H1 (cell line): ENCODE results near the gene EPHA4. TPM values are rescaled to one million over a fixed set of nuclear protein-coding genes. Genes with fewer than 3 reads are reported as not detected.

Experiments used
- CTCF ChIA-PET: fragments of 300-600 bp; sonication (Branson Sonifier 250); formaldehyde crosslinking; loops from one replicate; lab custom pipeline; 2021; ENCODE audit not compliant: partially characterized antibody; lab: Charles Lee
- POLR2A ChIA-PET: fragments of 300-600 bp; sonication (Branson Sonifier 250); formaldehyde crosslinking; loops from one replicate; lab custom pipeline; 2021; ENCODE audit warnings: inconsistent platforms; ENCODE audit not compliant: partially characterized antibody; lab: Charles Lee
- DNase-seq, 2 experiments: peaks; one replicate each; pipeline versions ENCODE4 v3.0.0 to v3.0.0-alpha.2; 2010 to 2022; ENCODE audit warnings: low spot score in 2 of 2, low read depth in 1 of 2, mixed read lengths in 1 of 2
- FAIRE-seq: peaks from 2 replicates; lab custom pipeline; 2011; peaks lifted over from hg19 to GRCh38; lab: Jason Lieb, UNC
- H2AFZ ChIP-seq: 2 replicates; pipeline ENCODE4 v1.8.1; 2012; ENCODE audit warnings: low read length, inconsistent platforms
- H2AK5ac ChIP-seq: 2 replicates; pipeline ENCODE4 v1.6.1; 2013; ENCODE audit warnings: low read depth, low read length
- H2BK120ac ChIP-seq: replicated peaks from 2 replicates; pipeline ENCODE3; 2013; ENCODE audit warnings: low read depth, low read length, inconsistent platforms
- H2BK12ac ChIP-seq: 2 replicates; pipeline ENCODE4 v1.6.1; 2013; ENCODE audit warnings: low read depth, low read length
- H2BK15ac ChIP-seq: 2 replicates; pipeline ENCODE4 v1.6.1; 2013; ENCODE audit warnings: low read length
- H2BK20ac ChIP-seq: 2 replicates; pipeline ENCODE4 v1.6.1; 2013; ENCODE audit warnings: low read length
- H2BK5ac ChIP-seq: 2 replicates; pipeline ENCODE4 v1.6.1; 2013; ENCODE audit warnings: low read depth, low read length
- H3K14ac ChIP-seq: 2 replicates; pipeline ENCODE4 v1.6.1; 2013; ENCODE audit warnings: inconsistent platforms; ENCODE audit not compliant: insufficient read length
- H3K18ac ChIP-seq: 2 replicates; pipeline ENCODE4 v1.6.1; 2013; ENCODE audit warnings: low read length; ENCODE audit errors: extremely low read depth
- H3K23ac ChIP-seq: 2 replicates; pipeline ENCODE4 v1.6.1; 2013; ENCODE audit warnings: inconsistent platforms; ENCODE audit not compliant: insufficient read length
- H3K23me2 ChIP-seq: 2 replicates; pipeline ENCODE4 v1.6.1; 2013; ENCODE audit warnings: low read depth, low read length
- H3K27ac ChIP-seq: 2 replicates; pipeline ENCODE4 v1.6.1; 2011; ENCODE audit warnings: low read depth, low read length, inconsistent platforms
- H3K27me3 ChIP-seq, 4 experiments: replicated peaks in 1 of 4; 1 replicate in 1 of 4; 2 replicates in 3 of 4; pipeline versions ENCODE4 v1.6.1 to v1.8.1; 2011 to 2013; ENCODE audit warnings: low read length in 3 of 4, mild to moderate bottlenecking in 3 of 4, inconsistent platforms in 2 of 4, mixed read lengths in 2 of 4, moderate library complexity in 1 of 4; ENCODE audit not compliant: control insufficient read depth in 3 of 4, insufficient read depth in 3 of 4; ENCODE audit errors: extremely low read depth in 1 of 4
- H3K36me3 ChIP-seq, 4 experiments: 2 replicates each; pipeline versions ENCODE4 v1.6.1 to v1.8.1; 2011 to 2013; ENCODE audit warnings: mild to moderate bottlenecking in 4 of 4, low read length in 3 of 4, moderate library complexity in 2 of 4, control low read depth in 1 of 4, inconsistent platforms in 1 of 4; ENCODE audit not compliant: insufficient read depth in 4 of 4, control insufficient read depth in 2 of 4
- H3K4ac ChIP-seq: replicated peaks from 2 replicates; pipeline ENCODE3; 2013; ENCODE audit warnings: low read length, low read depth, mixed read lengths, inconsistent platforms; ENCODE audit not compliant: insufficient read length
- H3K4me1 ChIP-seq, 4 experiments: replicated peaks in 1 of 4; 1 replicate in 1 of 4; 2 replicates in 3 of 4; pipeline versions ENCODE4 v1.6.1 to v1.8.1; 2011 to 2013; ENCODE audit warnings: low read length in 3 of 4, inconsistent platforms in 2 of 4, mixed read lengths in 1 of 4; ENCODE audit not compliant: insufficient read depth in 4 of 4, control insufficient read depth in 3 of 4
- H3K4me2 ChIP-seq, 2 experiments: 2 replicates each; pipeline versions ENCODE4 v1.6.1 to v1.8.1; 2011 to 2013; ENCODE audit warnings: low read depth in 2 of 2, low read length in 2 of 2, control low read depth in 1 of 2, inconsistent platforms in 1 of 2, mild to moderate bottlenecking in 1 of 2; ENCODE audit not compliant: insufficient read depth in 1 of 2
- H3K4me3 ChIP-seq, 4 experiments: fragments of 200-600, 300-600 bp in 1 of 4; sonication (generic), shearing (Covaris generic), sonication (Bioruptor Twin) in 1 of 4; 2 replicates each; pipeline versions ENCODE4 v1.5.1 to v1.8.1; 2011 to 2016; ENCODE audit warnings: low read length in 4 of 4, low read depth in 3 of 4, control low read depth in 2 of 4, inconsistent platforms in 2 of 4, mild to moderate bottlenecking in 2 of 4, mixed read lengths in 1 of 4, moderate library complexity in 1 of 4; ENCODE audit not compliant: insufficient read depth in 2 of 4; ENCODE audit errors: extremely low read depth in 1 of 4
- H3K56ac ChIP-seq: replicated peaks from 2 replicates; pipeline ENCODE3; 2013; ENCODE audit warnings: low read depth, mild to moderate bottlenecking, mixed read lengths, low read length, inconsistent platforms; ENCODE audit not compliant: insufficient read length
- H3K79me1 ChIP-seq: 2 replicates; pipeline ENCODE4 v1.6.1; 2013; ENCODE audit warnings: low read depth, low read length, control low read depth
- H3K79me2 ChIP-seq, 2 experiments: 2 replicates each; pipeline versions ENCODE4 v1.6.1 to v1.8.1; 2012 to 2013; ENCODE audit warnings: low read length in 2 of 2, mild to moderate bottlenecking in 2 of 2, inconsistent platforms in 1 of 2; ENCODE audit not compliant: insufficient read depth in 2 of 2, control insufficient read depth in 1 of 2
- H3K9ac ChIP-seq, 4 experiments: replicated peaks in 1 of 4; 1 replicate in 1 of 4; 2 replicates in 3 of 4; pipeline versions ENCODE4 v1.6.1 to v1.8.1; 2011 to 2013; ENCODE audit warnings: low read depth in 3 of 4, low read length in 3 of 4, control low read depth in 2 of 4, mild to moderate bottlenecking in 2 of 4, moderate library complexity in 2 of 4, inconsistent platforms in 1 of 4; ENCODE audit errors: extremely low read depth in 1 of 4
- H3K9me3 ChIP-seq, 2 experiments: 2 replicates each; pipeline versions ENCODE4 v1.6.1 to v1.8.1; 2012 to 2013; ENCODE audit warnings: mild to moderate bottlenecking in 2 of 2, moderate library complexity in 2 of 2, control low read depth in 1 of 2, inconsistent platforms in 1 of 2, low read depth in 1 of 2, low read length in 1 of 2, mixed read lengths in 1 of 2; ENCODE audit not compliant: insufficient read depth in 2 of 2
- H4K20me1 ChIP-seq, 2 experiments: replicated peaks in 1 of 2; 2 replicates each; pipeline versions ENCODE3 to v1.8.1; 2011 to 2013; ENCODE audit warnings: inconsistent platforms in 2 of 2, low read length in 2 of 2, mild to moderate bottlenecking in 1 of 2; ENCODE audit not compliant: insufficient read depth in 2 of 2, control insufficient read depth in 1 of 2
- H4K5ac ChIP-seq: 2 replicates; pipeline ENCODE4 v1.6.1; 2013; ENCODE audit warnings: low read length, low read depth, mixed read lengths, inconsistent platforms; ENCODE audit not compliant: insufficient read length
- H4K8ac ChIP-seq: 2 replicates; pipeline ENCODE4 v1.8.0; 2013; ENCODE audit warnings: mild to moderate bottlenecking, moderate library complexity, low read length, inconsistent platforms; ENCODE audit not compliant: insufficient read depth; ENCODE audit errors: extremely low read depth
- H4K91ac ChIP-seq: replicated peaks from 2 replicates; pipeline ENCODE3; 2013; ENCODE audit warnings: low read length, mixed read lengths, inconsistent platforms; ENCODE audit not compliant: insufficient read length
- ASH2L ChIP-seq: fragments of 200-600, 300-600 bp; sonication (generic); IDR thresholded peaks from one replicate; pipeline ENCODE4 v1.7.1; 2017; ENCODE audit warnings: low read length
- CHD1 ChIP-seq: IDR thresholded peaks from 2 replicates; pipeline ENCODE4 v1.6.1; 2012; ENCODE audit warnings: low read depth, low read length, improper control_type of control experiment
- CTBP2 ChIP-seq: IDR thresholded peaks from 2 replicates; pipeline ENCODE4 v1.7.0; 2011; ENCODE audit warnings: borderline replicate concordance, mild to moderate bottlenecking, moderate library complexity, mixed read lengths, low read length; ENCODE audit not compliant: insufficient read depth, insufficient read length
- EZH2 ChIP-seq: fragments of 200-600 bp; sonication (generic); IDR thresholded peaks from 2 replicates; pipeline ENCODE4 v1.7.1; 2012; ENCODE audit warnings: low read depth, mild to moderate bottlenecking, moderate library complexity, low read length, inconsistent platforms; ENCODE audit not compliant: severe bottlenecking
- PHF8 ChIP-seq: fragments of 200-600 bp; sonication (generic); conservative IDR thresholded peaks from 2 replicates; pipeline ENCODE4 v1.7.1; 2012; ENCODE audit warnings: low read depth, mild to moderate bottlenecking, inconsistent platforms, low read length, moderate library complexity
- POLR2AphosphoS5 ChIP-seq: IDR thresholded peaks from 2 replicates; pipeline ENCODE4 v1.6.1; 2011; ENCODE audit warnings: low read depth, low read length
- SIRT6 ChIP-seq: IDR thresholded peaks from one replicate; pipeline ENCODE4 v1.7.1; 2012; ENCODE audit warnings: low read length, inconsistent platforms
- TAF1 ChIP-seq: IDR thresholded peaks from 2 replicates; pipeline ENCODE4 v1.6.1; 2011; ENCODE audit warnings: mild to moderate bottlenecking, low read depth, low read length
- WGBS, 2 experiments: shearing (Covaris generic) in 1 of 2; methylation state at CpG; one replicate each; pipeline versions ENCODE4 v1.1.6 to v1.1.7; 2013 to 2015; ENCODE audit warnings: low lambda C conversion rate in 2 of 2, mixed read lengths in 2 of 2, inconsistent platforms in 1 of 2, low coverage in 1 of 2, missing lambda C conversion rate in 1 of 2; ENCODE audit not compliant: insufficient replicate concordance in 2 of 2, insufficient coverage in 1 of 2, insufficient read length in 1 of 2; ENCODE audit errors: extremely low coverage in 1 of 2, missing lambda C conversion rate in 1 of 2; 5-methylcytosine and 5-hydroxymethylcytosine counted together
- polyA plus RNA-seq, 7 experiments: library from polyadenylated mRNA; depleted of rRNA in 3 of 7; stranded (reverse) in 5 of 7; unstranded in 2 of 7; fragments of >200 nt in 5 of 7; fragments of 200-250 nt in 2 of 7; gene quantifications; 1 replicate in 5 of 7; 2 replicates in 1 of 7; 4 replicates in 1 of 7; pipeline versions ENCODE4 v1.2.1 to v1.2.3, GENCODE V29; 2011 to 2013; ENCODE audit warnings: missing spikeins in 2 of 7, mixed read lengths in 2 of 7
- total RNA-seq: library from RNA; stranded (reverse); fragmentation: NEBNext Ultra II Directional; extraction: Animal tissue kit (Norgen Biotek cat#: 25700); gene quantifications from 2 replicates; pipeline ENCODE4 v1.2.1, GENCODE V29; 2021
- TF ChIP-seq, protein P1 (sequence below), 3 experiments: IDR thresholded peaks; 1 replicate in 2 of 3; 2 replicates in 1 of 3; pipeline versions ENCODE4 v1.5.1 to v1.6.1; 2011; ENCODE audit warnings: low read length in 3 of 3, mild to moderate bottlenecking in 3 of 3, inconsistent platforms in 2 of 3, low read depth in 1 of 3, moderate library complexity in 1 of 3; ENCODE audit not compliant: insufficient read depth in 1 of 3; ENCODE audit errors: control extremely low read depth in 1 of 3

The EPHA4 gene
- total and polyA plus RNA-seq, 2 of the 8 experiments (the other 6 are each of a cell fraction or from before 2014, with no cell fraction given): 4.3 to 5.7 TPM

DNA sequence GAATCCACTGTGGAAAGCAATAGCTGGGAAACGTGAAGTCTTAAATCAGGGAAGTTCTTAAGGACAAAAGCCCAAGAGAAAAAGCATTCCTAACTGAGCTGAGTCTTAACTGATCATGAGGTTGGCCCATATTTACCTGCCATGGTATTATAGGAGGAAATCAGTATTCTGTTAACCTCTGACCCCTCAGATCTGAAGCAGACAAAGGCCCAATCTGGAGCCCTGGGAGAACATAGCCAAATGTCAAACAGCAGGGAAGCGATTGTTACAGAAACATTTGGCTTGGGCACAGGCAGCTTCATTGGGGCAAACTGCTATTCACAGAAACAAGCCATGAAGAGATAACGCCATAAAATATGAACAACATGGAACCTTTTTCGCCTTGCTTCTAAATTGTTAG lies 18.8 kb downstream of the EPHA4 start:
- Histone ChIP-seq H3K23me2 (no peaks in the 10 kb centered on the region; the same call in 1 of the 2 replicates), H3K4me3 (no peak overlapping the region)
- TF ChIP-seq ASH2L: no peak
- no peak for TF ChIP-seq PHF8
- TF ChIP-seq, protein P1, sequence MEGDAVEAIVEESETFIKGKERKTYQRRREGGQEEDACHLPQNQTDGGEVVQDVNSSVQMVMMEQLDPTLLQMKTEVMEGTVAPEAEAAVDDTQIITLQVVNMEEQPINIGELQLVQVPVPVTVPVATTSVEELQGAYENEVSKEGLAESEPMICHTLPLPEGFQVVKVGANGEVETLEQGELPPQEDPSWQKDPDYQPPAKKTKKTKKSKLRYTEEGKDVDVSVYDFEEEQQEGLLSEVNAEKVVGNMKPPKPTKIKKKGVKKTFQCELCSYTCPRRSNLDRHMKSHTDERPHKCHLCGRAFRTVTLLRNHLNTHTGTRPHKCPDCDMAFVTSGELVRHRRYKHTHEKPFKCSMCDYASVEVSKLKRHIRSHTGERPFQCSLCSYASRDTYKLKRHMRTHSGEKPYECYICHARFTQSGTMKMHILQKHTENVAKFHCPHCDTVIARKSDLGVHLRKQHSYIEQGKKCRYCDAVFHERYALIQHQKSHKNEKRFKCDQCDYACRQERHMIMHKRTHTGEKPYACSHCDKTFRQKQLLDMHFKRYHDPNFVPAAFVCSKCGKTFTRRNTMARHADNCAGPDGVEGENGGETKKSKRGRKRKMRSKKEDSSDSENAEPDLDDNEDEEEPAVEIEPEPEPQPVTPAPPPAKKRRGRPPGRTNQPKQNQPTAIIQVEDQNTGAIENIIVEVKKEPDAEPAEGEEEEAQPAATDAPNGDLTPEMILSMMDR (IDR thresholded peaks at IDR 0.05; ENCODE audit: control extremely low read depth in 1 of 3, insufficient read depth in 1 of 3, low read depth in 1 of 3, low read length in 3 of 3): no peak
- no peak for TF ChIP-seq SIRT6
- no peak for TF ChIP-seq POLR2AphosphoS5
- TF ChIP-seq CTBP2: no peak
- TF ChIP-seq CHD1: no peak
- no peak for TF ChIP-seq EZH2
- no peak for TF ChIP-seq TAF1

More for the DNA sequence above, 18.8 kb downstream of the EPHA4 start:
- no peak overlapping the region for H2BK12ac ChIP-seq
- no peak overlapping the region for H3K4ac ChIP-seq
- no peak overlapping the region for H3K18ac ChIP-seq
- FAIRE-seq (no peak), DNase-seq (no peak)
- no peaks in the 10 kb centered on the region for H3K79me1 ChIP-seq
- no peak overlapping the region for H2BK5ac ChIP-seq
- peaks cover 0 to 2% of the 10 kb centered on the region in 2 experiments for H4K20me1 ChIP-seq
- H4K5ac ChIP-seq: no peak overlapping the region
- ChIA-PET POLR2A (interaction anchor here (1.0 kb wide), 1 partner anchor 12 kb away, joined by 4 read pairs; no protein-coding TSS in a partner anchor), CTCF (interaction anchor here (0.8 to 1.8 kb wide), 2 partner anchors 11 to 20 kb away, joined by 4 to 5 read pairs; no protein-coding TSS in a partner anchor)
- no peak overlapping the region for H3K27ac ChIP-seq
- H3K27me3 ChIP-seq: no peaks in the 10 kb centered on the region; a peak in 1 of 7 replicates
- H3K23ac ChIP-seq: no peak overlapping the region
- H3K9me3 ChIP-seq: no peaks in the 10 kb centered on the region
- no peaks in the 10 kb centered on the region for H3K79me2 ChIP-seq
- no peak overlapping the region for H2BK15ac ChIP-seq
- H4K91ac ChIP-seq: no peak overlapping the region
- no peak overlapping the region for H2BK20ac ChIP-seq
- H3K56ac ChIP-seq: no peak overlapping the region
- no peak overlapping the region; a peak in 1 of 4 replicates for H3K4me2 ChIP-seq
- H3K9ac ChIP-seq: no peak overlapping the region
- H3K14ac ChIP-seq: no peak overlapping the region
- H2AFZ ChIP-seq: no peak overlapping the region
- peaks cover 3 to 17% (median 16%) of the 10 kb centered on the region in 4 experiments; a peak in 5 of 7 replicates for H3K4me1 ChIP-seq
- no peak overlapping the region for H2AK5ac ChIP-seq
- no peak overlapping the region for H2BK120ac ChIP-seq
- WGBS, 2 experiments: 85% methylated on average over 4 of the region's 4 CpGs; no CpG with 5 or more reads in 1 of the 2 experiments
- H3K36me3 ChIP-seq: no peaks in the 10 kb centered on the region
- H4K8ac ChIP-seq: no peak overlapping the region
